ENCODE results near the gene ADARB2. TPM values are rescaled to one million over a fixed set of nuclear protein-coding genes. Genes with fewer than 3 reads are reported as not detected.

ADARB2 gene
- total RNA-seq, 6 donors from 2014 or later, result 0.69 to 5.2 (median 1.8) TPM

- TF ChIP-seq POLR2A (IDR thresholded peaks at IDR 0.05) (no peak), POLR2AphosphoS5 (IDR thresholded peaks at IDR 0.05) (no peak), CTCF (IDR thresholded peaks at IDR 0.05) (no peak), EP300 (IDR thresholded peaks at IDR 0.05) (no peak)
- no peak for DNase-seq
- no peak for ATAC-seq (ENCODE audit: low FRiP score in 2 of 2)
- H3K36me3 ChIP-seq, result no peaks in the 10 kb centered on the region
- no peak overlapping the region for H3K27ac ChIP-seq
- H3K4me3 ChIP-seq, result no peak overlapping the region
- no peaks in the 10 kb centered on the region for H3K4me1 ChIP-seq
- WGBS, 2 donors, result 73% methylated on average over 8 of the region's 8 CpGs
- H3K27me3 ChIP-seq, result no peaks in the 10 kb centered on the region
- H3K9me3 ChIP-seq, result no peaks in the 10 kb centered on the region
Measured at GRCh38 chr10:1523221-1523620, 214.1 kb downstream of the ADARB2 start.

- ATAC-seq (ENCODE audit: low FRiP score in 2 of 2), result no peak
- Histone ChIP-seq H3K4me3 (no peak overlapping the region), H3K27me3 (no peaks in the 10 kb centered on the region), H3K9me3 (no peaks in the 10 kb centered on the region), H3K27ac (no peak overlapping the region), H3K36me3 (no peaks in the 10 kb centered on the region), H3K4me1 (no peaks in the 10 kb centered on the region)
- no peak for DNase-seq
- WGBS, 2 donors, result 72 to 80% methylated on average over 4 of the region's 4 CpGs
- no peak for TF ChIP-seq CTCF (IDR thresholded peaks at IDR 0.05)
- no peak for TF ChIP-seq POLR2A (IDR thresholded peaks at IDR 0.05)
- TF ChIP-seq POLR2AphosphoS5 (IDR thresholded peaks at IDR 0.05), result no peak
- TF ChIP-seq EP300 (IDR thresholded peaks at IDR 0.05), result no peak
Measured at GRCh38 chr10:1522237-1522636, 215.1 kb downstream of the ADARB2 start.

- Histone ChIP-seq H3K27me3 (no peaks in the 10 kb centered on the region), H3K27ac (no peak overlapping the region), H3K4me3 (no peak overlapping the region), H3K36me3 (no peaks in the 10 kb centered on the region), H3K4me1 (no peaks in the 10 kb centered on the region), H3K9me3 (no peaks in the 10 kb centered on the region)
- no peak for TF ChIP-seq EP300 (IDR thresholded peaks at IDR 0.05)
- TF ChIP-seq POLR2AphosphoS5 (IDR thresholded peaks at IDR 0.05), result no peak
- no peak for TF ChIP-seq CTCF (IDR thresholded peaks at IDR 0.05)
- TF ChIP-seq POLR2A (IDR thresholded peaks at IDR 0.05), result no peak
- ATAC-seq (ENCODE audit: low FRiP score in 2 of 2) (no peak), DNase-seq (no peak)
- 64 to 76% methylated on average over 6 of the region's 6 CpGs for WGBS, 2 donors
Measured at GRCh38 chr10:1521741-1522140, 215.6 kb downstream of the ADARB2 start.

GRCh38 chr10:1520909-1521565 lies 216.3 kb downstream of the ADARB2 start:
- Histone ChIP-seq H3K4me3 (no peak overlapping the region), H3K9me3 (no peaks in the 10 kb centered on the region), H3K4me1 (no peaks in the 10 kb centered on the region), H3K36me3 (no peaks in the 10 kb centered on the region), H3K27ac (no peak overlapping the region), H3K27me3 (no peaks in the 10 kb centered on the region)
- ATAC-seq (ENCODE audit: low FRiP score in 2 of 2), result no peak
- 74 to 81% methylated on average over 14 of the region's 14 CpGs for WGBS, 2 donors
- DNase-seq, result no peak
- TF ChIP-seq POLR2AphosphoS5 (IDR thresholded peaks at IDR 0.05), result no peak
- no peak for TF ChIP-seq POLR2A (IDR thresholded peaks at IDR 0.05)
- TF ChIP-seq CTCF (IDR thresholded peaks at IDR 0.05), result no peak
- no peak for TF ChIP-seq EP300 (IDR thresholded peaks at IDR 0.05)

GRCh38 chr10:1519391-1519790 lies 217.9 kb downstream of the ADARB2 start:
- WGBS, 2 donors, result 80 to 95% methylated on average over 6 of the region's 6 CpGs
- no peak for ATAC-seq (ENCODE audit: low FRiP score in 2 of 2)
- TF ChIP-seq CTCF (IDR thresholded peaks at IDR 0.05) (no peak), EP300 (IDR thresholded peaks at IDR 0.05) (no peak), POLR2AphosphoS5 (IDR thresholded peaks at IDR 0.05) (no peak), POLR2A (IDR thresholded peaks at IDR 0.05) (no peak)

More at GRCh38 chr10:1519391-1519790, 217.9 kb downstream of the ADARB2 start:
- Histone ChIP-seq H3K27ac (no peak overlapping the region), H3K4me1 (no peaks in the 10 kb centered on the region), H3K9me3 (no peaks in the 10 kb centered on the region), H3K27me3 (no peaks in the 10 kb centered on the region), H3K36me3 (no peaks in the 10 kb centered on the region), H3K4me3 (no peak overlapping the region)
- no peak for DNase-seq
